Umbilical cord (tissue), 2 donors: ENCODE data around the gene HES1. TPM values are rescaled to one million over a fixed set of nuclear protein-coding genes. Genes with fewer than 3 reads are reported as not detected.

ENCODE experiments used
- DNase-seq: peaks from one replicate; pipeline ENCODE4 v3.0.0-alpha.2; 2015; ENCODE audit warnings: low spot score
- total RNA-seq: library from RNA; depleted of rRNA; stranded (reverse); fragments of >200 nt; gene quantifications from one replicate; pipeline ENCODE4 v1.2.3, GENCODE V29; 2014; ENCODE audit warnings: low replicate concordance; ENCODE audit not compliant: insufficient read depth

HES1 gene
- total RNA-seq, 1 donor from 2014 or later, result 10.1 TPM

- no peak for DNase-seq
These were observed 34.1 kb upstream of the HES1 start for GRCh38 chr3:194101592-194102432.

- DNase-seq, result no peak
These were observed 33.5 kb upstream of the HES1 start for GRCh38 chr3:194102436-194102835.

- no peak for DNase-seq
These were observed 32.4 kb upstream of the HES1 start for GRCh38 chr3:194103505-194103904.

- DNase-seq, result no peak
These were observed 31.8 kb upstream of the HES1 start for GRCh38 chr3:194103983-194104751.

GRCh38 chr3:194105292-194105691 lies 30.7 kb upstream of the HES1 start:
- no peak for DNase-seq

- no peak for DNase-seq
These were observed 28.8 kb upstream of the HES1 start for GRCh38 chr3:194107107-194107506.

- DNase-seq, result no peak
These were observed 26.6 kb upstream of the HES1 start for GRCh38 chr3:194109192-194109863.

GRCh38 chr3:194110483-194110882 lies 25.5 kb upstream of the HES1 start:
- DNase-seq, result no peak

- DNase-seq, result no peak
These were observed 24.6 kb upstream of the HES1 start for GRCh38 chr3:194111336-194111735.

- DNase-seq, result no peak
These were observed 23.5 kb upstream of the HES1 start for GRCh38 chr3:194112120-194113106.

GRCh38 chr3:194114123-194114522 lies 21.8 kb upstream of the HES1 start:
- no peak for DNase-seq

- DNase-seq, result no peak
These were observed 18.7 kb upstream of the HES1 start for GRCh38 chr3:194117104-194117845.

- no peak for DNase-seq
These were observed 17.0 kb upstream of the HES1 start for GRCh38 chr3:194118920-194119319.

GRCh38 chr3:194119831-194120590 lies 15.9 kb upstream of the HES1 start:
- no peak for DNase-seq

GRCh38 chr3:194120789-194121770 lies 14.9 kb upstream of the HES1 start:
- DNase-seq, result no peak

- DNase-seq, result no peak
These were observed 13.9 kb upstream of the HES1 start for GRCh38 chr3:194121891-194122631.

GRCh38 chr3:194123726-194124125 lies 12.2 kb upstream of the HES1 start:
- no peak for DNase-seq

GRCh38 chr3:194124193-194124592 lies 11.8 kb upstream of the HES1 start:
- no peak for DNase-seq
